Suprapubic skin (tissue), 3 donors: ENCODE measurements around the gene SLC16A1.

Experiments
- EP300 ChIP-seq: sonication (generic); formaldehyde crosslinking; IDR thresholded peaks from one replicate; pipeline ENCODE4 v1.6.1; 2017; ENCODE audit warnings: antibody characterized with exemption
- POLR2A ChIP-seq, 2 donors: fragments of 450-650 bp; IDR thresholded peaks; one replicate each; pipeline ENCODE4 v1.6.1; 2017; ENCODE audit warnings: antibody characterized with exemption in 2 of 2, mild to moderate bottlenecking in 2 of 2, moderate library complexity in 2 of 2
- TF ChIP-seq, protein P1 (sequence below), 2 donors: fragments of 200-600 bp in 1 of 2; fragments of 450-650 bp in 1 of 2; sonication (generic) in 1 of 2; IDR thresholded peaks; one replicate each; pipeline ENCODE4 v1.5.1; 2016 to 2019; ENCODE audit warnings: antibody characterized with exemption in 2 of 2, mild to moderate bottlenecking in 1 of 2, moderate library complexity in 1 of 2

DNA sequence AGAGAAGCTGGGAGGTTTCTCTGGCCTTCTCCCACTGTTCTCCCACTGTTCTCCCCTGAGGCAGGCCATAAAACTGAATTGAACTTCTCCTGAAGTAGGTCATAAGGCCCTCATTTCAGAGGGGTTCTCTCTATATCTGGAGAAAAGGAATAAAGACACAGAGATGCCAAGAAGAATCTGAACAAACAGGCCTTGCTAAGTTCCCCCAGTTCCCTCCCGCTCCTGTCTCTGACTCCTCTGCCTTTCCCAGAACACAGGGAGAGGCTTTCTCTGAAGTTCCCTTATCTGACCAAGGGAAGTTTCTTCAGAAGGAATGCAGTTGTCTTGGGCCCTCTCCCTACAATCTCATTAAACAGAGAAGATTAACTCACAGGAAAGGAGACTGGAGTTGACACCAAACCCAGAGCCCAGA is 83.4 kb downstream of the SLC16A1 start:
- TF ChIP-seq EP300, result no peak
- no peak for TF ChIP-seq POLR2A (IDR thresholded peaks at IDR 0.05)
- TF ChIP-seq, protein P1, sequence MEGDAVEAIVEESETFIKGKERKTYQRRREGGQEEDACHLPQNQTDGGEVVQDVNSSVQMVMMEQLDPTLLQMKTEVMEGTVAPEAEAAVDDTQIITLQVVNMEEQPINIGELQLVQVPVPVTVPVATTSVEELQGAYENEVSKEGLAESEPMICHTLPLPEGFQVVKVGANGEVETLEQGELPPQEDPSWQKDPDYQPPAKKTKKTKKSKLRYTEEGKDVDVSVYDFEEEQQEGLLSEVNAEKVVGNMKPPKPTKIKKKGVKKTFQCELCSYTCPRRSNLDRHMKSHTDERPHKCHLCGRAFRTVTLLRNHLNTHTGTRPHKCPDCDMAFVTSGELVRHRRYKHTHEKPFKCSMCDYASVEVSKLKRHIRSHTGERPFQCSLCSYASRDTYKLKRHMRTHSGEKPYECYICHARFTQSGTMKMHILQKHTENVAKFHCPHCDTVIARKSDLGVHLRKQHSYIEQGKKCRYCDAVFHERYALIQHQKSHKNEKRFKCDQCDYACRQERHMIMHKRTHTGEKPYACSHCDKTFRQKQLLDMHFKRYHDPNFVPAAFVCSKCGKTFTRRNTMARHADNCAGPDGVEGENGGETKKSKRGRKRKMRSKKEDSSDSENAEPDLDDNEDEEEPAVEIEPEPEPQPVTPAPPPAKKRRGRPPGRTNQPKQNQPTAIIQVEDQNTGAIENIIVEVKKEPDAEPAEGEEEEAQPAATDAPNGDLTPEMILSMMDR (IDR thresholded peaks at IDR 0.05), result no peak
